IMR-90 (cell line): ENCODE results near the gene FAU. TPM values are rescaled to one million over a fixed set of nuclear protein-coding genes. Genes with fewer than 3 reads are reported as not detected.

Experiments used
- ATAC-seq: fragments of 200-7000 bp; cut with Tn5 transposase; 2 replicates; pipeline ENCODE4 v1.9.1; 2020; ENCODE audit warnings: low read depth, mild to moderate bottlenecking, moderate library complexity
- BruUV-seq: library from RNA; stranded (reverse); fragments of 400-500 nt; replicated peaks from 2 replicates; lab custom pipeline; 2021; lab: Mats Ljungman, UMichigan
- CTCF ChIA-PET: fragments of 300-600 bp; formaldehyde crosslinking; extraction: SDS; loops from one replicate; lab custom pipeline; 2021; ENCODE audit warnings: antibody characterized with exemption; lab: Yijun Ruan, JAX
- POLR2A ChIA-PET: fragments of 300-600 bp; sonication (Branson Sonifier 250); formaldehyde crosslinking; loops from one replicate; lab custom pipeline; 2022; ENCODE audit warnings: antibody characterized with exemption; ENCODE audit not compliant: unreplicated experiment; lab: Charles Lee
- DNase-seq: peaks from one replicate; pipeline ENCODE4 v3.0.0; 2013
- H2AFZ ChIP-seq: replicated peaks from 2 replicates; pipeline ENCODE3; 2013; ENCODE audit warnings: low read length, mild to moderate bottlenecking; ENCODE audit not compliant: poor library complexity
- H2AK5ac ChIP-seq: 2 replicates; pipeline ENCODE4 v1.6.1; 2013; ENCODE audit warnings: low read depth, low read length, inconsistent platforms
- H2AK9ac ChIP-seq: replicated peaks from 2 replicates; pipeline ENCODE3; 2013; ENCODE audit warnings: mild to moderate bottlenecking, low read depth, low read length, moderate library complexity; ENCODE audit not compliant: poor library complexity
- H2BK120ac ChIP-seq: 2 replicates; pipeline ENCODE4 v1.6.1; 2013; ENCODE audit warnings: low read depth, low read length, inconsistent platforms
- H2BK15ac ChIP-seq: 3 replicates; pipeline ENCODE4 v1.6.1; 2013; ENCODE audit warnings: low read depth, low read length, inconsistent platforms
- H2BK20ac ChIP-seq: 2 replicates; pipeline ENCODE4 v1.6.1; 2013; ENCODE audit warnings: low read depth, mild to moderate bottlenecking, inconsistent platforms, low read length, moderate library complexity
- H2BK5ac ChIP-seq: 2 replicates; pipeline ENCODE4 v1.6.1; 2013; ENCODE audit warnings: mild to moderate bottlenecking, low read depth, low read length, inconsistent platforms; ENCODE audit not compliant: poor library complexity, severe bottlenecking
- H3K14ac ChIP-seq: replicated peaks from 2 replicates; pipeline ENCODE4 v1.6.1; 2013; ENCODE audit warnings: low read depth, low read length, inconsistent platforms
- H3K18ac ChIP-seq: 2 replicates; pipeline ENCODE4 v1.6.1; 2013; ENCODE audit warnings: low read depth, low read length, control low read depth
- H3K23ac ChIP-seq: 2 replicates; pipeline ENCODE4 v1.6.1; 2013; ENCODE audit warnings: low read depth, low read length, inconsistent platforms
- H3K27ac ChIP-seq: 2 replicates; pipeline ENCODE4 v1.5.1; 2013; ENCODE audit warnings: mild to moderate bottlenecking, control low read depth, low read length; ENCODE audit not compliant: insufficient read depth
- H3K27me3 ChIP-seq: 2 replicates; pipeline ENCODE4 v1.6.1; 2013; ENCODE audit warnings: low read length; ENCODE audit not compliant: control insufficient read depth, insufficient read depth
- H3K36me3 ChIP-seq: 2 replicates; pipeline ENCODE4 v1.6.1; 2013; ENCODE audit warnings: low read length, mixed read lengths; ENCODE audit not compliant: control insufficient read depth, insufficient read depth
- H3K4ac ChIP-seq: 2 replicates; pipeline ENCODE4 v1.6.1; 2013; ENCODE audit warnings: low read depth, low read length, inconsistent platforms
- H3K4me1 ChIP-seq: 2 replicates; pipeline ENCODE4 v1.6.1; 2013; ENCODE audit warnings: low read length, mixed read lengths; ENCODE audit not compliant: control insufficient read depth, insufficient read depth
- H3K4me2 ChIP-seq: 2 replicates; pipeline ENCODE4 v1.6.1; 2013; ENCODE audit warnings: low read depth, mild to moderate bottlenecking, control low read depth, low read length, moderate library complexity
- H3K4me3 ChIP-seq: 2 replicates; pipeline ENCODE4 v1.5.1; 2013; ENCODE audit warnings: low read depth, mild to moderate bottlenecking, control low read depth, low read length, moderate library complexity; ENCODE audit not compliant: insufficient read depth
- H3K56ac ChIP-seq: 2 replicates; pipeline ENCODE4 v1.6.1; 2013; ENCODE audit warnings: low read length, inconsistent platforms; ENCODE audit not compliant: insufficient read depth; ENCODE audit errors: extremely low read depth
- H3K79me1 ChIP-seq, 2 experiments: 2 replicates each; pipeline ENCODE4 v1.6.1; 2013; ENCODE audit warnings: low read length in 2 of 2, inconsistent platforms in 1 of 2, low read depth in 1 of 2
- H3K9ac ChIP-seq: 2 replicates; pipeline ENCODE4 v1.6.1; 2013; ENCODE audit warnings: low read depth, low read length, control low read depth
- H3K9me1 ChIP-seq: 2 replicates; pipeline ENCODE4 v1.6.1; 2013; ENCODE audit warnings: low read length, inconsistent platforms; ENCODE audit not compliant: insufficient read depth
- H3K9me3 ChIP-seq: 2 replicates; pipeline ENCODE4 v1.6.1; 2013; ENCODE audit warnings: low read length; ENCODE audit not compliant: control insufficient read depth, insufficient read depth
- H4K20me1 ChIP-seq: 2 replicates; pipeline ENCODE4 v1.6.1; 2013; ENCODE audit warnings: low read length, inconsistent platforms; ENCODE audit not compliant: insufficient read depth
- H4K5ac ChIP-seq: 2 replicates; pipeline ENCODE4 v1.6.1; 2013; ENCODE audit warnings: mild to moderate bottlenecking, low read depth, low read length, control low read depth
- H4K8ac ChIP-seq, 2 experiments: 2 replicates each; pipeline ENCODE4 v1.6.1; 2013; ENCODE audit warnings: low read depth in 2 of 2, low read length in 2 of 2, control low read depth in 1 of 2, inconsistent platforms in 1 of 2
- H4K91ac ChIP-seq: 2 replicates; pipeline ENCODE4 v1.6.1; 2013; ENCODE audit warnings: low read depth, low read length, inconsistent platforms; ENCODE audit not compliant: insufficient read depth
- BHLHE40 ChIP-seq: fragments of 150-350 bp; IDR thresholded peaks from 2 replicates; pipeline ENCODE4 v1.6.1; 2016; ENCODE audit warnings: mild to moderate bottlenecking, low read depth, low read length
- CEBPB ChIP-seq: IDR thresholded peaks from 2 replicates; pipeline ENCODE4 v1.6.1; 2012; ENCODE audit warnings: low read depth, low read length, improper control_type of control experiment
- CHD1 ChIP-seq: IDR thresholded peaks from 2 replicates; pipeline ENCODE4 v1.6.1; 2012; ENCODE audit warnings: low read depth, low read length, improper control_type of control experiment
- FOS ChIP-seq: fragments of 150-350 bp; IDR thresholded peaks from 2 replicates; pipeline ENCODE4 v1.6.1; 2016; ENCODE audit warnings: low read depth, low read length
- MAZ ChIP-seq: IDR thresholded peaks from 2 replicates; pipeline ENCODE4 v1.6.1; 2012; ENCODE audit warnings: low read depth, mild to moderate bottlenecking, low read length, improper control_type of control experiment, moderate library complexity, borderline replicate concordance
- MXI1 ChIP-seq: IDR thresholded peaks from 2 replicates; pipeline ENCODE4 v1.6.1; 2012; ENCODE audit warnings: low read depth, mild to moderate bottlenecking, low read length, moderate library complexity, borderline replicate concordance
- POLR2A ChIP-seq: IDR thresholded peaks from 2 replicates; pipeline ENCODE4 v1.6.1; 2012; ENCODE audit warnings: mild to moderate bottlenecking, low read depth, low read length
- RAD21 ChIP-seq: IDR thresholded peaks from 2 replicates; pipeline ENCODE4 v1.6.1; 2012; ENCODE audit warnings: low read length, improper control_type of control experiment
- RCOR1 ChIP-seq: IDR thresholded peaks from 2 replicates; pipeline ENCODE4 v1.6.1; 2012; ENCODE audit warnings: mild to moderate bottlenecking, low read length, improper control_type of control experiment; ENCODE audit not compliant: insufficient replicate concordance
- RFX5 ChIP-seq: IDR thresholded peaks from 2 replicates; pipeline ENCODE4 v1.8.0; 2012; ENCODE audit warnings: low read depth, mild to moderate bottlenecking, low read length, moderate library complexity
- SMC3 ChIP-seq: fragments of 150-350 bp; IDR thresholded peaks from 2 replicates; pipeline ENCODE4 v1.6.1; 2016; ENCODE audit warnings: low read depth, mild to moderate bottlenecking, antibody characterized with exemption, low read length, moderate library complexity
- WGBS, 2 experiments: methylation state at CpG; one replicate each; pipeline versions ENCODE4 v1.1.5 to v1.1.7; 2013; ENCODE audit warnings: missing lambda C conversion rate in 2 of 2; ENCODE audit not compliant: insufficient read length in 1 of 2; ENCODE audit errors: extremely low coverage in 2 of 2; 5-methylcytosine and 5-hydroxymethylcytosine counted together
- dilution Hi-C: fragments of 300-500 bp; cut with HindIII; formaldehyde crosslinking; loops from one replicate; pipeline ENCODE4 v1.14.3; 2018; ENCODE audit warnings: low sequenced_read_pairs; ENCODE audit not compliant: unreplicated experiment
- in situ Hi-C: fragments of 300-500 bp; cut with MboI; formaldehyde crosslinking; loops from 3 replicates; pipeline ENCODE4 v1.14.3; 2019; ENCODE audit warnings: low sequenced_read_pairs, inconsistent platforms, mixed read lengths
- intact Hi-C: fragments of 100-400 bp; cut with micrococcal nuclease; formaldehyde crosslinking; loops from 2 replicates; pipeline ENCODE4 v1.10.0; 2022
- polyA plus RNA-seq, 3 experiments: library from polyadenylated mRNA; depleted of rRNA; stranded (reverse); fragments of >200 nt; gene quantifications; 2 replicates each; pipeline ENCODE4 v1.2.3, GENCODE V29; 2012; ENCODE audit warnings: low replicate concordance in 1 of 3
- total RNA-seq: library from RNA; depleted of rRNA; stranded (reverse); fragments of >200 nt; gene quantifications from 2 replicates; pipeline ENCODE4 v1.2.3, GENCODE V29; 2012
- TF ChIP-seq, protein P1 (sequence below): fragments of 150-350 bp; IDR thresholded peaks from 2 replicates; pipeline ENCODE4 v1.6.1; 2016; ENCODE audit warnings: low read depth, mild to moderate bottlenecking, low read length, moderate library complexity, borderline replicate concordance
- TF ChIP-seq, protein P2 (sequence below): conservative IDR thresholded peaks from 2 replicates; pipeline ENCODE4 v1.5.1; 2012; ENCODE audit warnings: mild to moderate bottlenecking, low read depth, low read length, improper control_type of control experiment

The FAU gene
- total and polyA plus RNA-seq, 2 of the 4 experiments (the other 2 are of a cell fraction): 189 to 652 TPM

DNA sequence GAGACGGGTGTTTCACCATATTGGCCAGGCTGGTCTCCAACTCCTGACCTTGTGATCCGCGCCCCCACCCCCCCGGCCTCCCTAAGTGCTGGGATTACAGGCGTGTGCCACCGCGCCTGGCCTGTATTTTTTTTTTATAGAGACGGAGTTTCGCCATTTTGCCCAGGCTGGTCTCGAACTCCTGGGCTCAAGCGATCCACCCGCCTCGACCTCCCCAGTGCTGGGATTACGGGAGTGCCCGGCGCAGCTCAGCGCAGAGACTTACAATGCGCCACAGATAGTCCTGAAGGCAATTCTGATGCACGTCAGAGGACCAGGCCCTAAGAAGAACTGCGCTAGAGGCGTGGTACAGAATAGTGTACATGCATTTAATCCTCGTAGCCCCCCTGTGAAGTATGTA lies 26.5 kb downstream of the FAU start (continued):
- TF ChIP-seq, protein P1, sequence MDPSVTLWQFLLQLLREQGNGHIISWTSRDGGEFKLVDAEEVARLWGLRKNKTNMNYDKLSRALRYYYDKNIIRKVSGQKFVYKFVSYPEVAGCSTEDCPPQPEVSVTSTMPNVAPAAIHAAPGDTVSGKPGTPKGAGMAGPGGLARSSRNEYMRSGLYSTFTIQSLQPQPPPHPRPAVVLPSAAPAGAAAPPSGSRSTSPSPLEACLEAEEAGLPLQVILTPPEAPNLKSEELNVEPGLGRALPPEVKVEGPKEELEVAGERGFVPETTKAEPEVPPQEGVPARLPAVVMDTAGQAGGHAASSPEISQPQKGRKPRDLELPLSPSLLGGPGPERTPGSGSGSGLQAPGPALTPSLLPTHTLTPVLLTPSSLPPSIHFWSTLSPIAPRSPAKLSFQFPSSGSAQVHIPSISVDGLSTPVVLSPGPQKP: no peak
- TF ChIP-seq MAZ: no peak
- TF ChIP-seq CEBPB: no peak
- TF ChIP-seq SMC3: no peak
- TF ChIP-seq RAD21: no peak

DNA sequence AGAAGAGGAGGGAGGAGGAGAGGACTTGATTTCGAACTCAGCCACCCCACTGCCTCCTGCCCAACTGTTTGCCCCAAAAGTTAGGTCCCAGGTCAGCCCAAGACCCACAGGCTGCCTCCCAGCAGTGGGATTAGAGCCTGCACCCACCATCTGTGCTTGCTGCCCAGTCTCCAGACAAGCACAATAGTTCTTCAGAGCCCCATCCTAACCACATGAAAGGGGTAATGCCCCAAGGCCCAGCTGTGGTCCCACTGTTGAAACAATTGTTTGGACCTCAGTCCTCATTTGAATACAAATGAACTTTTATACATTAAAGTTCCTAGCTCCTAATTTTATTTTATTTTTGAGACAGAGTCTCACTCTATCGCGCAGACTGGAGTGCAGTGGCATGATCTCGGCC lies 31.3 kb downstream of the FAU start:
- Histone ChIP-seq H2BK120ac (no peak overlapping the region), H2AFZ (no peak overlapping the region), H3K9me3 (no peaks in the 10 kb centered on the region), H3K27ac (no peak overlapping the region), H3K14ac (no peak overlapping the region), H3K9me1 (peaks cover 3% of the 10 kb centered on the region; the same call in 1 of the 2 replicates), H3K4me3 (no peak overlapping the region), H3K4ac (no peak overlapping the region), H3K23ac (no peak overlapping the region), H2BK5ac (no peak overlapping the region), H3K36me3 (peaks cover 33% of the 10 kb centered on the region), H4K5ac (no peak overlapping the region), H4K8ac (no peak overlapping the region), H3K56ac (no peak overlapping the region), H3K4me2 (no peak overlapping the region), H2BK20ac (no peak overlapping the region), H3K9ac (no peak overlapping the region), H4K20me1 (no peaks in the 10 kb centered on the region), H3K4me1 (no peaks in the 10 kb centered on the region), H2BK15ac (no peak overlapping the region), H3K18ac (no peak overlapping the region), H2AK5ac (no peak overlapping the region), H2AK9ac (no peak overlapping the region), H4K91ac (no peak overlapping the region), H3K79me1 (peaks cover 6 to 9% of the 10 kb centered on the region in 2 experiments), H3K27me3 (no peaks in the 10 kb centered on the region)
- dilution Hi-C loops (no loop called here), in situ Hi-C loops (no loop called here), intact Hi-C loops (no loop called here)
- ChIA-PET CTCF (no interaction called here), POLR2A (no interaction called here)
- WGBS, 2 experiments: 100% methylated on average over 3 of the region's 4 CpGs; no CpG with 5 or more reads in 1 of the 2 experiments
- no peak for DNase-seq
- no peak for ATAC-seq
- BruUV-seq: no TSS peak
- TF ChIP-seq POLR2A (no peak), SMC3 (no peak), CEBPB (no peak), FOS (no peak), RCOR1 (no peak), MXI1 (no peak), RFX5 (no peak), RAD21 (no peak), CHD1 (no peak), MAZ (no peak), BHLHE40 (no peak)
- TF ChIP-seq, protein P2, sequence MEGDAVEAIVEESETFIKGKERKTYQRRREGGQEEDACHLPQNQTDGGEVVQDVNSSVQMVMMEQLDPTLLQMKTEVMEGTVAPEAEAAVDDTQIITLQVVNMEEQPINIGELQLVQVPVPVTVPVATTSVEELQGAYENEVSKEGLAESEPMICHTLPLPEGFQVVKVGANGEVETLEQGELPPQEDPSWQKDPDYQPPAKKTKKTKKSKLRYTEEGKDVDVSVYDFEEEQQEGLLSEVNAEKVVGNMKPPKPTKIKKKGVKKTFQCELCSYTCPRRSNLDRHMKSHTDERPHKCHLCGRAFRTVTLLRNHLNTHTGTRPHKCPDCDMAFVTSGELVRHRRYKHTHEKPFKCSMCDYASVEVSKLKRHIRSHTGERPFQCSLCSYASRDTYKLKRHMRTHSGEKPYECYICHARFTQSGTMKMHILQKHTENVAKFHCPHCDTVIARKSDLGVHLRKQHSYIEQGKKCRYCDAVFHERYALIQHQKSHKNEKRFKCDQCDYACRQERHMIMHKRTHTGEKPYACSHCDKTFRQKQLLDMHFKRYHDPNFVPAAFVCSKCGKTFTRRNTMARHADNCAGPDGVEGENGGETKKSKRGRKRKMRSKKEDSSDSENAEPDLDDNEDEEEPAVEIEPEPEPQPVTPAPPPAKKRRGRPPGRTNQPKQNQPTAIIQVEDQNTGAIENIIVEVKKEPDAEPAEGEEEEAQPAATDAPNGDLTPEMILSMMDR: no peak
- TF ChIP-seq, protein P1: no peak
